Astrocyte (in vitro differentiated cells and primary cell): Measurements from ENCODE around the gene HSPB1. TPM values are rescaled to one million over a fixed set of nuclear protein-coding genes. Genes with fewer than 3 reads are reported as not detected.

ENCODE experiments used
- DNase-seq: peaks from one replicate; pipeline ENCODE4 v3.0.0-alpha.2; 2010; ENCODE audit warnings: low read depth
- FAIRE-seq: peaks from 2 replicates; lab custom pipeline; 2011; peaks lifted over from hg19 to GRCh38; lab: Jason Lieb, UNC
- H2AFZ ChIP-seq: 2 replicates; pipeline ENCODE4 v1.6.0; 2012; ENCODE audit warnings: low read depth, low read length, inconsistent platforms
- H3K27ac ChIP-seq: 2 replicates; pipeline ENCODE4 v1.5.1; 2011; ENCODE audit warnings: low read depth, low read length, inconsistent platforms
- H3K27me3 ChIP-seq: 2 replicates; pipeline ENCODE4 v1.6.0; 2011; ENCODE audit warnings: low read length, inconsistent platforms; ENCODE audit not compliant: insufficient read depth
- H3K36me3 ChIP-seq: 2 replicates; pipeline ENCODE4 v1.5.1; 2011; ENCODE audit warnings: low read length, inconsistent platforms; ENCODE audit not compliant: insufficient read depth
- H3K4me1 ChIP-seq: 2 replicates; pipeline ENCODE4 v1.5.1; 2011; ENCODE audit warnings: low read length, inconsistent platforms; ENCODE audit not compliant: insufficient read depth
- H3K4me2 ChIP-seq: 2 replicates; pipeline ENCODE4 v1.6.0; 2012; ENCODE audit warnings: low read length, inconsistent platforms
- H3K4me3 ChIP-seq: 2 replicates; pipeline ENCODE4 v1.5.1; 2011; ENCODE audit warnings: low read depth, mild to moderate bottlenecking, low read length, inconsistent platforms; ENCODE audit not compliant: insufficient read depth
- H3K79me2 ChIP-seq: 2 replicates; pipeline ENCODE4 v1.6.0; 2012; ENCODE audit warnings: mild to moderate bottlenecking, low read length, inconsistent platforms; ENCODE audit not compliant: insufficient read depth
- H3K9ac ChIP-seq: 2 replicates; pipeline ENCODE4 v1.6.0; 2012; ENCODE audit warnings: mild to moderate bottlenecking, low read length, inconsistent platforms
- H3K9me3 ChIP-seq: 2 replicates; pipeline ENCODE4 v1.5.1; 2012; ENCODE audit warnings: low read depth, mild to moderate bottlenecking, low read length, inconsistent platforms; ENCODE audit not compliant: insufficient read depth
- H4K20me1 ChIP-seq: 2 replicates; pipeline ENCODE4 v1.6.0; 2012; ENCODE audit warnings: low read length, inconsistent platforms; ENCODE audit not compliant: insufficient read depth
- H3K27ac Mint-ChIP-seq: one replicate; pipeline ENCODE4 v1.8.0; 2021; ENCODE audit warnings: mild to moderate bottlenecking, mixed read lengths; ENCODE audit not compliant: unreplicated experiment
- H3K27me3 Mint-ChIP-seq: one replicate; pipeline ENCODE4 v1.8.0; 2021; ENCODE audit warnings: low read depth, mixed read lengths; ENCODE audit not compliant: unreplicated experiment
- H3K36me3 Mint-ChIP-seq: one replicate; pipeline ENCODE4 v1.8.0; 2021; ENCODE audit warnings: low read depth, mixed read lengths; ENCODE audit not compliant: unreplicated experiment
- H3K4me1 Mint-ChIP-seq: one replicate; pipeline ENCODE4 v1.8.0; 2021; ENCODE audit warnings: low read depth, mixed read lengths; ENCODE audit not compliant: unreplicated experiment
- H3K4me3 Mint-ChIP-seq: one replicate; pipeline ENCODE4 v1.8.0; 2021; ENCODE audit warnings: mild to moderate bottlenecking, moderate library complexity, mixed read lengths; ENCODE audit not compliant: unreplicated experiment
- H3K9me3 Mint-ChIP-seq: one replicate; pipeline ENCODE4 v1.8.0; 2021; ENCODE audit warnings: mild to moderate bottlenecking, mixed read lengths; ENCODE audit not compliant: unreplicated experiment
- CTCF ChIP-seq: IDR thresholded peaks from 2 replicates; pipeline ENCODE4 v1.5.1; 2011; ENCODE audit warnings: low read depth, mild to moderate bottlenecking, inconsistent platforms, low read length, moderate library complexity; ENCODE audit not compliant: insufficient read depth
- EZH2 ChIP-seq: IDR thresholded peaks from 2 replicates; pipeline ENCODE4 v1.6.1; 2012; ENCODE audit warnings: mild to moderate bottlenecking, low read length, inconsistent platforms; ENCODE audit not compliant: insufficient read depth
- total RNA-seq: library from RNA; stranded (reverse); gene quantifications from 2 replicates; pipeline ENCODE4 v1.2.1, GENCODE V29; 2021

HSPB1 gene
- total RNA-seq, 1 donor from 2014 or later: 933 TPM

GRCh38 chr7:76259124-76260093 lies 43.1 kb upstream of the HSPB1 start:
- H3K27me3 ChIP-seq: peaks cover 5% of the 10 kb centered on the region
- Mint-ChIP-seq H3K36me3 (no peaks in the 10 kb centered on the region), H3K4me3 (peak overlapping the region; percentile 54), H3K27ac (no peak overlapping the region), H3K4me1 (peaks cover 2% of the 10 kb centered on the region), H3K27me3 (peaks cover 7% of the 10 kb centered on the region), H3K9me3 (no peaks in the 10 kb centered on the region)
- no peak for TF ChIP-seq CTCF
- no peak for TF ChIP-seq EZH2
- no peak for DNase-seq
- no peaks in the 10 kb centered on the region for H3K4me1 ChIP-seq
- H3K36me3 ChIP-seq: no peaks in the 10 kb centered on the region
- FAIRE-seq: no peak
- H3K9me3 ChIP-seq: no peaks in the 10 kb centered on the region
- no peak overlapping the region for H3K4me3 ChIP-seq
- no peak overlapping the region for H3K27ac ChIP-seq
- no peak overlapping the region for H3K9ac ChIP-seq
- H3K4me2 ChIP-seq: peak overlapping the region; percentile 44
- H3K79me2 ChIP-seq: no peaks in the 10 kb centered on the region
- no peak overlapping the region for H2AFZ ChIP-seq
- no peaks in the 10 kb centered on the region for H4K20me1 ChIP-seq

- Histone ChIP-seq H3K27me3 (peaks cover 5% of the 10 kb centered on the region), H3K36me3 (no peaks in the 10 kb centered on the region), H3K4me3 (no peak overlapping the region), H3K4me2 (peak overlapping the region; percentile 44), H3K4me1 (no peaks in the 10 kb centered on the region), H3K79me2 (no peaks in the 10 kb centered on the region), H2AFZ (no peak overlapping the region), H3K27ac (no peak overlapping the region), H3K9me3 (no peaks in the 10 kb centered on the region), H3K9ac (no peak overlapping the region), H4K20me1 (no peaks in the 10 kb centered on the region)
- no peak overlapping the region for H3K4me3 Mint-ChIP-seq
- DNase-seq (no peak), FAIRE-seq (no peak)
- H3K4me1 Mint-ChIP-seq: peaks cover 2% of the 10 kb centered on the region
- H3K9me3 Mint-ChIP-seq: no peaks in the 10 kb centered on the region
- H3K27ac Mint-ChIP-seq: no peak overlapping the region
- H3K27me3 Mint-ChIP-seq: peaks cover 11% of the 10 kb centered on the region
- no peaks in the 10 kb centered on the region for H3K36me3 Mint-ChIP-seq
- no peak for TF ChIP-seq CTCF
- TF ChIP-seq EZH2: no peak
These were observed 42.2 kb upstream of the HSPB1 start for GRCh38 chr7:76260171-76260703.
